Measurements from ENCODE around the gene ATP13A4. TPM values are rescaled to one million over a fixed set of nuclear protein-coding genes. Genes with fewer than 3 reads are reported as not detected.

The ATP13A4 gene
- total RNA-seq, 2 experiments from 2014 or later = 3.7 to 6.5 TPM

- DNase-seq = no peak
- Mint-ChIP-seq H3K27ac (no peak overlapping the region), H3K27me3 (no peaks in the 10 kb centered on the region), H3K4me1 (no peaks in the 10 kb centered on the region), H3K4me3 (no peak overlapping the region), H3K36me3 (no peaks in the 10 kb centered on the region), H3K9me3 (ENCODE audit: low read depth) (no peaks in the 10 kb centered on the region)
- ATAC-seq = no peak
- CTCF ChIA-PET = interaction anchor here (0.7 kb wide), 1 partner anchor 1222 kb away, joined by 4 read pairs; no protein-coding TSS in a partner anchor
Measured at GRCh38 chr3:193452338-193452737, 102.4 kb downstream of the ATP13A4 start.

- CTCF ChIA-PET = interaction anchor here (0.7 to 1.0 kb wide), 2 partner anchors 15 to 1222 kb away, joined by 3 to 4 read pairs; no protein-coding TSS in a partner anchor
- H3K27ac Mint-ChIP-seq = no peak overlapping the region
Measured at GRCh38 chr3:193451902-193452301, 102.8 kb downstream of the ATP13A4 start.

GRCh38 chr3:193446965-193447602 lies 107.6 kb downstream of the ATP13A4 start:
- Mint-ChIP-seq H3K27me3 (no peaks in the 10 kb centered on the region), H3K27ac (no peak overlapping the region), H3K9me3 (ENCODE audit: low read depth) (no peaks in the 10 kb centered on the region), H3K4me3 (no peak overlapping the region), H3K4me1 (no peaks in the 10 kb centered on the region), H3K36me3 (no peaks in the 10 kb centered on the region)
- no peak for DNase-seq
- CTCF ChIA-PET = no interaction called here
- ATAC-seq = no peak

More at GRCh38 chr3:193451902-193452301, 102.8 kb downstream of the ATP13A4 start:
- Mint-ChIP-seq H3K4me1 (no peaks in the 10 kb centered on the region), H3K9me3 (ENCODE audit: low read depth) (no peaks in the 10 kb centered on the region), H3K36me3 (no peaks in the 10 kb centered on the region), H3K4me3 (no peak overlapping the region), H3K27me3 (no peaks in the 10 kb centered on the region)
- DNase-seq = no peak
- ATAC-seq = no peak

- DNase-seq (no peak), ATAC-seq (peak; percentile 58)
- no peak overlapping the region for H3K27ac Mint-ChIP-seq
- H3K9me3 Mint-ChIP-seq (ENCODE audit: low read depth) = no peaks in the 10 kb centered on the region
- CTCF ChIA-PET = no interaction called here
- H3K27me3 Mint-ChIP-seq = no peaks in the 10 kb centered on the region
- no peak overlapping the region for H3K4me3 Mint-ChIP-seq
- H3K36me3 Mint-ChIP-seq = no peaks in the 10 kb centered on the region
- H3K4me1 Mint-ChIP-seq = peaks cover 13% of the 10 kb centered on the region
Measured at GRCh38 chr3:193439423-193439822, 115.3 kb downstream of the ATP13A4 start.

- H3K9me3 Mint-ChIP-seq (ENCODE audit: low read depth) = peaks cover 13% of the 10 kb centered on the region
- CTCF ChIA-PET = no interaction called here
- DNase-seq (no peak), ATAC-seq (no peak)
- no peaks in the 10 kb centered on the region for H3K36me3 Mint-ChIP-seq
- H3K27me3 Mint-ChIP-seq = no peaks in the 10 kb centered on the region
- H3K4me3 Mint-ChIP-seq = no peak overlapping the region
- H3K4me1 Mint-ChIP-seq = no peaks in the 10 kb centered on the region
- no peak overlapping the region for H3K27ac Mint-ChIP-seq
Measured at GRCh38 chr3:193418576-193419373, 135.9 kb downstream of the ATP13A4 start.

GRCh38 chr3:193416629-193417028 lies 138.1 kb downstream of the ATP13A4 start:
- CTCF ChIA-PET = no interaction called here
- H3K4me3 Mint-ChIP-seq = no peak overlapping the region
- no peaks in the 10 kb centered on the region for H3K4me1 Mint-ChIP-seq
- no peak for ATAC-seq
- H3K36me3 Mint-ChIP-seq = no peaks in the 10 kb centered on the region
- H3K27ac Mint-ChIP-seq = no peak overlapping the region
- H3K9me3 Mint-ChIP-seq (ENCODE audit: low read depth) = peaks cover 13% of the 10 kb centered on the region
- no peak for DNase-seq
- H3K27me3 Mint-ChIP-seq = no peaks in the 10 kb centered on the region

GRCh38 chr3:193407688-193408087 lies 147.0 kb downstream of the ATP13A4 start:
- H3K36me3 Mint-ChIP-seq = no peaks in the 10 kb centered on the region
- no peak overlapping the region for H3K4me3 Mint-ChIP-seq
- CTCF ChIA-PET = no interaction called here
- ATAC-seq = no peak
- H3K27me3 Mint-ChIP-seq = no peaks in the 10 kb centered on the region
- DNase-seq = no peak
- H3K9me3 Mint-ChIP-seq (ENCODE audit: low read depth) = no peaks in the 10 kb centered on the region
- no peak overlapping the region for H3K27ac Mint-ChIP-seq
- H3K4me1 Mint-ChIP-seq = no peaks in the 10 kb centered on the region

GRCh38 chr3:193407112-193407511 lies 147.6 kb downstream of the ATP13A4 start:
- DNase-seq (no peak), ATAC-seq (no peak)
- no peaks in the 10 kb centered on the region for H3K4me1 Mint-ChIP-seq
- CTCF ChIA-PET = no interaction called here
- H3K27ac Mint-ChIP-seq = no peak overlapping the region
- H3K27me3 Mint-ChIP-seq = no peaks in the 10 kb centered on the region
- no peaks in the 10 kb centered on the region for H3K9me3 Mint-ChIP-seq (ENCODE audit: low read depth)
- no peak overlapping the region for H3K4me3 Mint-ChIP-seq
- no peaks in the 10 kb centered on the region for H3K36me3 Mint-ChIP-seq

GRCh38 chr3:193403307-193403706 lies 151.4 kb downstream of the ATP13A4 start:
- ATAC-seq = no peak
- CTCF ChIA-PET = no interaction called here
- Mint-ChIP-seq H3K27ac (no peak overlapping the region), H3K36me3 (no peaks in the 10 kb centered on the region), H3K27me3 (no peaks in the 10 kb centered on the region), H3K4me1 (no peaks in the 10 kb centered on the region), H3K4me3 (no peak overlapping the region), H3K9me3 (ENCODE audit: low read depth) (no peaks in the 10 kb centered on the region)
- DNase-seq = no peak

GRCh38 chr3:193400304-193400703 lies 154.4 kb downstream of the ATP13A4 start:
- no peak for DNase-seq
- Mint-ChIP-seq H3K27ac (no peak overlapping the region), H3K27me3 (no peaks in the 10 kb centered on the region), H3K4me1 (no peaks in the 10 kb centered on the region), H3K9me3 (ENCODE audit: low read depth) (no peaks in the 10 kb centered on the region), H3K4me3 (no peak overlapping the region), H3K36me3 (no peaks in the 10 kb centered on the region)
- CTCF ChIA-PET = no interaction called here
- ATAC-seq = no peak

GRCh38 chr3:193396451-193397244 lies 158.0 kb downstream of the ATP13A4 start:
- no peak overlapping the region for H3K4me3 Mint-ChIP-seq

GRCh38 chr3:193391902-193392301 lies 162.8 kb downstream of the ATP13A4 start:
- CTCF ChIA-PET = no interaction called here
- H3K36me3 Mint-ChIP-seq = no peaks in the 10 kb centered on the region
- no peak overlapping the region for H3K27ac Mint-ChIP-seq
- peaks cover 12% of the 10 kb centered on the region for H3K27me3 Mint-ChIP-seq
- no peaks in the 10 kb centered on the region for H3K4me1 Mint-ChIP-seq
- H3K4me3 Mint-ChIP-seq = no peak overlapping the region
- no peak for DNase-seq
- no peak for ATAC-seq
- no peaks in the 10 kb centered on the region for H3K9me3 Mint-ChIP-seq (ENCODE audit: low read depth)

More at GRCh38 chr3:193396451-193397244, 158.0 kb downstream of the ATP13A4 start:
- no peaks in the 10 kb centered on the region for H3K27me3 Mint-ChIP-seq
- no peaks in the 10 kb centered on the region for H3K4me1 Mint-ChIP-seq
- CTCF ChIA-PET = no interaction called here
- H3K36me3 Mint-ChIP-seq = no peaks in the 10 kb centered on the region
- DNase-seq (no peak), ATAC-seq (no peak)
- no peak overlapping the region for H3K27ac Mint-ChIP-seq
- no peaks in the 10 kb centered on the region for H3K9me3 Mint-ChIP-seq (ENCODE audit: low read depth)

GRCh38 chr3:193389335-193389734 lies 165.4 kb downstream of the ATP13A4 start:
- no peak overlapping the region for H3K4me3 Mint-ChIP-seq
- ATAC-seq (no peak), DNase-seq (no peak)
- no peaks in the 10 kb centered on the region for H3K36me3 Mint-ChIP-seq
- H3K27me3 Mint-ChIP-seq = peaks cover 18% of the 10 kb centered on the region
- no peaks in the 10 kb centered on the region for H3K4me1 Mint-ChIP-seq
- CTCF ChIA-PET = no interaction called here
- H3K9me3 Mint-ChIP-seq (ENCODE audit: low read depth) = no peaks in the 10 kb centered on the region
- H3K27ac Mint-ChIP-seq = no peak overlapping the region

Data from activated CD8-positive, alpha-beta memory T cell treated with anti-CD3 and anti-CD28 coated beads, Interleukin-2, amount 10 ng/mL, durations not matched to agents 7 days and 5 days (primary cell).